Measurements from ENCODE around the gene ETV7. TPM values are rescaled to one million over a fixed set of nuclear protein-coding genes. Genes with fewer than 3 reads are reported as not detected.

The ETV7 gene
- total and polyA plus RNA-seq, 7 donors: 0.36 to 11.6 (median 2.9) TPM; not detected in 1

DNA sequence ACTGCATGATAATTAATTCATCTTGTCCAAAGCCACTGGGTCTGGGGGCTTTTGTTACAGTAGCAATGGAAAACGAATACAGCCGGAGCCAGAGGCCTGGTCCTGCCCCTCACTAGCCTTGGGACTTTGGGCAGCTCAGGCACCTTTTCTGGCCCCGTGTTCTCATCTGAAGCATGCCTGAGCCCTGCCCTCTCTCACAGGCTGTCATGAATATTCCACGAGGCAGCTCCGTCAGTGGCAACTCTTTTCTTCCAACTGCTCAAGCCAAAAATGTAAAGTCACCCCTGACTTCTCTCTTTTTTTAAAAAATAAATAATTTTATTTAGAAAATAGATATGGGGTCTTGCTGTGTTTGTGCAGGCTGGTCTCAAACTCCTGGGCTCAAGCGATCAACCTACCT is 56.1 kb downstream of the ETV7 start:
- H3K27me3 ChIP-seq: peaks cover 0 to 40% (median 0%) of the 10 kb centered on the region in 3 donors
- intact Hi-C loops (cut with DNase I): no loop called here
- TF ChIP-seq, protein P1, sequence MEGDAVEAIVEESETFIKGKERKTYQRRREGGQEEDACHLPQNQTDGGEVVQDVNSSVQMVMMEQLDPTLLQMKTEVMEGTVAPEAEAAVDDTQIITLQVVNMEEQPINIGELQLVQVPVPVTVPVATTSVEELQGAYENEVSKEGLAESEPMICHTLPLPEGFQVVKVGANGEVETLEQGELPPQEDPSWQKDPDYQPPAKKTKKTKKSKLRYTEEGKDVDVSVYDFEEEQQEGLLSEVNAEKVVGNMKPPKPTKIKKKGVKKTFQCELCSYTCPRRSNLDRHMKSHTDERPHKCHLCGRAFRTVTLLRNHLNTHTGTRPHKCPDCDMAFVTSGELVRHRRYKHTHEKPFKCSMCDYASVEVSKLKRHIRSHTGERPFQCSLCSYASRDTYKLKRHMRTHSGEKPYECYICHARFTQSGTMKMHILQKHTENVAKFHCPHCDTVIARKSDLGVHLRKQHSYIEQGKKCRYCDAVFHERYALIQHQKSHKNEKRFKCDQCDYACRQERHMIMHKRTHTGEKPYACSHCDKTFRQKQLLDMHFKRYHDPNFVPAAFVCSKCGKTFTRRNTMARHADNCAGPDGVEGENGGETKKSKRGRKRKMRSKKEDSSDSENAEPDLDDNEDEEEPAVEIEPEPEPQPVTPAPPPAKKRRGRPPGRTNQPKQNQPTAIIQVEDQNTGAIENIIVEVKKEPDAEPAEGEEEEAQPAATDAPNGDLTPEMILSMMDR (IDR thresholded peaks at IDR 0.05): no peak
- no peak for TF ChIP-seq POLR2A (IDR thresholded peaks at IDR 0.05)
- TF ChIP-seq EP300 (IDR thresholded peaks at IDR 0.05): no peak
- no peak for TF ChIP-seq POLR2AphosphoS5 (IDR thresholded peaks at IDR 0.05)
- WGBS, 2 donors: 94 to 96% methylated on average over 6 of the region's 6 CpGs
- no peak for DNase-seq
- no peak overlapping the region for H3K4me3 ChIP-seq
- no peak overlapping the region for H3K27ac ChIP-seq
- no peaks in the 10 kb centered on the region for H3K36me3 ChIP-seq
- peaks cover 0 to 3% (median 0%) of the 10 kb centered on the region in 4 donors for H3K4me1 ChIP-seq
- no peaks in the 10 kb centered on the region for H3K9me3 ChIP-seq

DNA sequence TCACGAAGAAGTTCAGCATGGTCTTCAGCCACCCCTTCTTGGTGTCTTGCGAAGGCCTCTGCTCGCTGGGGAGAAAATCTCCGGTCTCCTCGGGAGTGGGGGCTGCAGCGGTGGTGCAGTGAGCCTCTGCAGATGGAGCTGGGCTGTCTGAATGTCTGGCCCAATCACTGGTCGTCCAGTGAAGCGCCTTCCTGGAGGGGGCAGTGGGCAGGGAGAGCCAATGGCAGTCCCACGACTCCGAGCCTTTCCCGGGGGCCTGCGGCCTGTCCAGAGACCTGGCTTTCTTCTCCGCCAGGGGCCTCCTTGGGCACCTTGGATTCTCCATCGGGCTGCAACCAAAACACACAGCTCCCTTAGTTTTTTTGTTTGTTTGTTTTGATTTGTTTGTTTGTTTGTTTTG is 57.1 kb downstream of the ETV7 start:
- WGBS, 2 donors: 93% methylated on average over 14 of the region's 14 CpGs
- intact Hi-C loops (cut with DNase I): no loop called here
- Histone ChIP-seq H3K4me3 (no peak overlapping the region), H3K27ac (no peak overlapping the region), H3K4me1 (peaks cover 0 to 3% (median 0%) of the 10 kb centered on the region in 4 donors), H3K27me3 (peaks cover 0 to 33% (median 0%) of the 10 kb centered on the region in 3 donors), H3K36me3 (no peaks in the 10 kb centered on the region), H3K9me3 (no peaks in the 10 kb centered on the region)
- DNase-seq: no peak
- TF ChIP-seq POLR2A (IDR thresholded peaks at IDR 0.05): no peak
- no peak for TF ChIP-seq POLR2AphosphoS5 (IDR thresholded peaks at IDR 0.05)
- TF ChIP-seq EP300 (IDR thresholded peaks at IDR 0.05): no peak
- TF ChIP-seq, protein P1 (IDR thresholded peaks at IDR 0.05): no peak

- H3K27ac ChIP-seq: no peak overlapping the region
- H3K27me3 ChIP-seq: peaks cover 0 to 28% (median 0%) of the 10 kb centered on the region in 3 donors
- no peaks in the 10 kb centered on the region for H3K9me3 ChIP-seq
- peaks cover 0 to 3% (median 0%) of the 10 kb centered on the region in 4 donors for H3K4me1 ChIP-seq
- 85 to 89% methylated on average over 14 of the region's 14 CpGs for WGBS, 2 donors
- intact Hi-C loops (cut with DNase I): no loop called here
- no peaks in the 10 kb centered on the region for H3K36me3 ChIP-seq
- H3K4me3 ChIP-seq: no peak overlapping the region
- TF ChIP-seq POLR2AphosphoS5 (IDR thresholded peaks at IDR 0.05): no peak
- TF ChIP-seq, protein P1 (IDR thresholded peaks at IDR 0.05): no peak
- TF ChIP-seq EP300 (IDR thresholded peaks at IDR 0.05): no peak
- no peak for TF ChIP-seq POLR2A (IDR thresholded peaks at IDR 0.05)
- DNase-seq: no peak
Measured at GRCh38 chr6:36329798-36330291, 57.6 kb downstream of the ETV7 start.

DNA sequence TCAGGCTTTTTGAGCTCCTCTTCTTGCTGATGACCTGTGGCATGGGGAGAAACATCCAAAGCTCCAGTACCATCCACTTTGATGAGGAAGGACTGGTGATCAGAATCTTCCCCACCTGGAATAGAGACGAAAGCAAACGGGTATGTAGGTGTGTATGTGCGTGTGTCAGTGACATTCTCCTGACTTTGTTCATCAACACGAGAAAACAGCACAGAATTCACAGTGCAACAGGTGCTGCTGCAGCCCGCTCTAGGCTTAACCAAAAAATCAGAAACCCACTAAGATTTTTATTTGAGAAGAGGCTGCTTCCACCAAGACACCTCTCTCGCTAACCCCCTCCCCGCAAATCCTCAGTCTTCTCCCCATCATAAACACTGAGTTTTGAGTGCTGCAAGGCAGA is 58.9 kb downstream of the ETV7 start:
- no peak overlapping the region for H3K27ac ChIP-seq
- H3K9me3 ChIP-seq: no peaks in the 10 kb centered on the region
- no peak for DNase-seq
- H3K4me3 ChIP-seq: no peak overlapping the region
- H3K4me1 ChIP-seq: no peaks in the 10 kb centered on the region
- TF ChIP-seq POLR2AphosphoS5 (IDR thresholded peaks at IDR 0.05) (no peak), POLR2A (IDR thresholded peaks at IDR 0.05) (no peak), EP300 (IDR thresholded peaks at IDR 0.05) (no peak)
- TF ChIP-seq, protein P1 (IDR thresholded peaks at IDR 0.05): no peak
- H3K36me3 ChIP-seq: no peaks in the 10 kb centered on the region
- 88 to 95% methylated on average over 7 of the region's 7 CpGs for WGBS, 2 donors
- intact Hi-C loops (cut with DNase I): no loop called here
- peaks cover 0 to 18% (median 0%) of the 10 kb centered on the region in 3 donors for H3K27me3 ChIP-seq

- Histone ChIP-seq H3K9me3 (no peaks in the 10 kb centered on the region), H3K4me1 (no peaks in the 10 kb centered on the region), H3K36me3 (no peaks in the 10 kb centered on the region), H3K27ac (no peak overlapping the region), H3K27me3 (peaks cover 0 to 11% (median 0%) of the 10 kb centered on the region in 3 donors), H3K4me3 (no peak overlapping the region)
- DNase-seq: no peak
- TF ChIP-seq POLR2AphosphoS5 (IDR thresholded peaks at IDR 0.05) (no peak), POLR2A (IDR thresholded peaks at IDR 0.05) (no peak), EP300 (IDR thresholded peaks at IDR 0.05) (no peak)
- TF ChIP-seq, protein P1 (IDR thresholded peaks at IDR 0.05): no peak
- intact Hi-C loops (cut with DNase I): no loop called here
Measured at GRCh38 chr6:36327919-36328236, 59.6 kb downstream of the ETV7 start.

Measured in sigmoid colon (tissue), 7 donors.